Endometrium (tissue), 2 donors: ENCODE measurements around the gene PDXP.
A peak's percentile ranks its signal among the peaks of the same experiment; 100 is the strongest.

Source experiments
- FAIRE-seq: peaks from 2 replicates; lab custom pipeline; 2012; peaks lifted over from hg19 to GRCh38; lab: Jason Lieb, UNC
- donor health status: control.
- donor health status: control.

Gene PDXP

GRCh38 chr22:37629928-37630327, 28.6 kb upstream of the PDXP start:
- FAIRE-seq = no peak

DNA sequence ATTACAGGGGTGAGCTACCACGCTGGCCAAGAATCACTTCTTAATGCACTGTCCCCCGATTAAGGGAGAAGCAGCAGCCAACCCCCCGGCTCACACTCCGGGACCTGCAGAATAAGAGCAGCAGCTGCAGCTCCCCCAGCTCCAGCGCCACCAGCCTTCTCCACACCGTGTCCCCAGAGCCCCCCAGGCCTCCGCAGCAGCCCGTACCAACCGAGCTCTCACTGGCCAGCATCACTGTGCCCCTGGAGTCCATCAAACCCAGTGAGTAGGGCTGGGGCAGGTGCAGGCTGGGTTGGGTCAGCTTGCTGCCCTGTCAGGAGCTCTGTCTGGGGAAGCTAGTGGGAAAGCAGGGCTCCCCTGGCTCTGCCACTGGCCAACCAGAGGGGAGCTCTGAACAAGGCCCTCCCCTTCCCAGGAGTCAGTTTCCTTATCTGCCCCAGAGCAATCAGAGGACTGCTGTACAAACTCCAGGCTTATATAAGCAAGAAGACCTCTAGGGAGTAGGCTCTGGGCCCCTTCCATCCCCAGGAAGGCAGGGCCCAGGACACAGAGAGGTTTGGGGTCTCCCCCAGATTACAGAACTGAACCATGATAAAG, 27.6 kb upstream of the PDXP start:
- no peak for FAIRE-seq

GRCh38 chr22:37631448-37632173, 26.9 kb upstream of the PDXP start:
- no peak for FAIRE-seq

DNA sequence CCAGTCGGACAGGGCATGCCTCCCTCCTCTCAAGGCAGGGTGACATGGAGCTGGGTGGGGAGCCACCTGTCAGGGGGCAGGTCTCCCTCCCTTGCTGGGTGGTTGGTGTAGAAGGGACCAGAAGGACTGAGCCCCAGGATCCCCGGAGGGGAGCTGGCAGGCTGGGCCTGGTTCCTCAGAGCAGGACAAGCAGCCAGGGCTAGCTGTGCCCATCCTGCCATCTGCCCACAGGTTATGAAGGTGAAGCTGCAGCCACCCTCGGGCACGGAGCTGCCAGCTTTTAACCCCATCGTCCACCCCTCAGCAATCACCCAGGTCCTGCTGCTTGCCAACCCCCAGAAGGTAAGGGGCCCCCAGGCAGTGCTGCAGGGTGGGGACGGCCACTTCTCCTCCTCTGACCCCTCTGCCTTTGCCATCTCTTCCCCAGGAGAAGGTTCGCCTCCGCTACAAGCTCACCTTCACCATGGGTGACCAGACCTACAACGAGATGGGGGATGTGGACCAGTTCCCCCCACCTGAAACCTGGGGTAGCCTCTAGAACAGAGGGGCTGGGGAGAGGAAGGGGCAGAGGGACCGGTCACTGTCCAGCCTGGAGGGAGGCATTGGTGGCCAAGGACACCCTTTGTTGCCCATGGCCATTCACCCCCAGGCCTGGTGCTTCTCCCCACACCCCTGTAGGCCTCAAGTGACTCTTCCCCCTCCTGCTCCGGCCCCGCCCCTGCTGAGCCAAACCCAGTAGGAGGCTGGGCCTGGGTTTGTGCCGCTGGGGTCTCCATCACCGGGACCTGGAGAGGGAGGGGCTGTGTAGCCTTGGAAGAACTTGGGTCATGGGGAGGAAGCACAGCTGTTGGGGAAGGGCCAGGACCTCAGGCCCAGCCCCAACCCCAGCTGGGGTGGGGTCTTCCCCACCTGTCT, 26.1 kb upstream of the PDXP start:
- FAIRE-seq = no peak

DNA sequence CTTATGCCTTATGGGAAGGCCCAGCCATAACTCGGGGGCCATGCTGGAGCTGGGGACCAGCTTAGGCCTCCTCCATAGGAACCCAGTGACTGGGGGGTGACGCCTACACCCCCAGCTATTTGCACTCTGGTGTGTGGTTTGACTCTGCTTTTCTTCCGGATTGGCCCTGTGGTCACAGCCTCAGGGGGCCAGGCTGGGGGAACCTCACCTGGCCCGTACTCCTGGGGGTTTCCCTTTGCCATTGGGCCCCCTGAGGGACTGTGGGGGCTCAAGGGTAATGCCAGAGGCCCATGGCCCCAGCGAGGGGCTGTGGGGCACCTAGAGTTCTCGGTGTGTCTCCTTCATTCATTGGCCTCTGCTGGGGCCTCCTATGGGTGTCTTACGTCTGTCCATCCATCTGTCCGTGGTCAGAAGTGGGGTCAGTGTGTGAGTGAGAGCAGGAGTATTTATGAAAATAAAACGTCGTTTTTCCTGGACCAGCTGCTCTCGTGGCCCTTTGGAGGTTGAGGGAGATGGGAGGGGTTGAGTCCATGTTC, 25.4 kb upstream of the PDXP start:
- no peak for FAIRE-seq

DNA sequence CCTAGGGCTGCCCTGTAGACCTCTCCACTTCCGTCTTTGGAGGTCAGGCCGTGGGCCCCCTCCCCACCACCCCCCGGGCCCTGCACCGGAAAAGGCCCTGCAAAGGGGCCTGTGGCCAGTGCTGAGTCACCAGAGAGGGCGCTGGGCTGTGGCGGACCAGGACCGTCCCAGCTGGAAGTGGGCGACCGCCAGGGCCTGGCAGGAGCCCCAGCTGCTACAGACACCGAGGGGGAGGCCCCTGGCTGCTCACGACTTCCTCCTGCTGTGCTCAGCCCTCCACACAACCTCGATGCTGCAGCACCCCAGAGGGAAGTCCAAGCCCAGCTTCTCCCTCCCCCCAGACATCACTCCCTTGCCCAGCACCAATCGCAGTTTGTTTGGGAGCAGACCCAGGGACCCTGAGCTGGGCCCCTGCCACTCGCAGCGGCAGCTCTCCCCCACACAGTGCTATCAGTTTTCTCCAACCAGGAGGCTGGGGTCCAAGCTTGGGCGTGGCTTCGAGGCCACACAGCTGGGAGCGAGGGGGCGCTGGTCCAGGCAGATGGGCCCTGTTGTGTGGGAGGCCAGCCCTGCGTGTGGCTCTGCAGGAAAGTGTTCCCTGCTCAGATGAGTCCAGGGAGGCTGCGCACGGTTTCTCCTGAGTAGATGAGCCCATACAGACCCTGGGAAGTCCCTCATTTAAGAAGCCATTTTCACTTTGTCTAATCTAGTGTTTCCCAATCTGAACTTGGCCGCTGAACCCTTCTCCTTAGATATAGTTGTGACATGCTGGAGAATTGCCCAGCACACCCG, 24.7 kb upstream of the PDXP start:
- peak; percentile 99 for FAIRE-seq

DNA sequence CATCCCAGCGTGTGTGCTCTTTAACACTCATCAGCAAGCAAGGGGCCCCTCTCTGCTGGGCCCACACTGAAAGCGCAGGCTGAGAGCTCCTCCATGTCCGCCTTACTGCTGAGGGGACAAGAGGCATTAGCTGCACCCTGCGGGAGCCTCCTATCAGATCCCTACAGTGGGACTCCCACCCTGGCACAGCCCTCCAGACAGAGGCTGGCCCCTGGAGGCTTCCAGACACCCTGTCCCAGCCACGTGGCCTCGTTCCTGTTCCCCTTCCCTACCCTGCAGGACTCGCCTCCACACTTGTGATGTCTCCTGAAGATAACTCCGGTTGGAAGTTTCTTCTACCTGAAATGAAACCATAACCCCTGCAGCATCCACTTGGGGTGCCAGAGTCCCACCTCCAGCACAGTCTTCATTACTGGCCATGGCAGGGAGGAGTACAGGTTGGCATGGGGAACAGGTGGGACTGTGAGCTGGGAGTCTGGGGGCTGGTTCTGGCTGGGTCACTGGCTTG, 24.1 kb upstream of the PDXP start:
- FAIRE-seq = no peak

DNA sequence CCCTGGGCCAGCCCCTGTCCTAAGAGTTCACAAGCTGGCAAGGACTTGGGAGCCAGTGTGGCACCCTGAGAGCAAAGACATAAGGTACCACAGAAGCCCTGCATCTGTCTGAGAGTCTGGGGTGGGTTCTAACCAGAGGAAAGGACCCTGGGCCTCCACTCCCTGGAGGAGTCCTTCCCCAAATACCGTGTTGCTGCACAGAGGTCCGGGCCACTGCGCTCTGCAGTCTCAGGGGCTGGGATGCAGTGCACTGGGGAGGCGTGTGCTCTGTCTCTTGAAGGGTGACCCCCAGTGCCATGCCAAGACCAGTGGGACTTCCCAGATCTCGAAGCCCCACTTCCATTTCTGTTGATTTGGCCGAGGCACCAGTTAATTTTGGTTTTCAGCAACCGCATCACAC, 23.4 kb upstream of the PDXP start:
- FAIRE-seq = no peak

- no peak for FAIRE-seq
These were observed 22.2 kb upstream of the PDXP start for GRCh38 chr22:37636186-37636948.

- no peak for FAIRE-seq
These were observed 21.6 kb upstream of the PDXP start for GRCh38 chr22:37636949-37637273.

DNA sequence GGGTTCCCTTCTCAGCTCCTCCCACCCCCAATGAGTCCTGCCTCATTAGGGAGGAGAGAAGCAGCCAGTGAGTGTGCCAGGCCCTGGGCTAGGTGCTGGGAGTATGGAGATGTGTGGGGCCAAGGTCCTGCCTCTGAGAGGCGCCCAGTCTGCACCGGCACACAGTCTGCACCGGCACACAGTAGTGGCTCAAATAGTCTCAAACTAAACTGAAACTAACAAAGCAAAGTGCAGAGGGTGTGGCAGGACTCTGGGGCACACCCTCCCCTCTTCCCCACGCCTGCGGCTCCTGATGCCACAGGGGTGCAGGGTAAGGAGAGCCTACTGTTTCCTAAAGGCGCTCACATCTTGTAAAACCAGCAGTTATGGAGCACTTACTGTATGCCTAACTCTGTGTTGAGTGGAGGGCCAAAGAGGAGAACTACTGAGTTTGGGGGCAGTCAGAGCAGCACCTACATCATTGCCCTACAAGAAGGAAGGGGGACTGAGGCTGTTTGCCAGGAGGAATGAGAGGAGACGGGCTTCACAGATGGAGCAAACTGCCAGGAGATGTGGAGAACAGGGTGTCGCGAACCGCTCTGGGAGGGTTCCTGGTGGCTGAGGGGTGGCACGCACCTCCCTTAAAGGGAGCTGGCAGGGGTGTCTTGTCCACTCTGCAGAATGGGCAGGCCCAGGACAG, 20.0 kb upstream of the PDXP start:
- FAIRE-seq = no peak

DNA sequence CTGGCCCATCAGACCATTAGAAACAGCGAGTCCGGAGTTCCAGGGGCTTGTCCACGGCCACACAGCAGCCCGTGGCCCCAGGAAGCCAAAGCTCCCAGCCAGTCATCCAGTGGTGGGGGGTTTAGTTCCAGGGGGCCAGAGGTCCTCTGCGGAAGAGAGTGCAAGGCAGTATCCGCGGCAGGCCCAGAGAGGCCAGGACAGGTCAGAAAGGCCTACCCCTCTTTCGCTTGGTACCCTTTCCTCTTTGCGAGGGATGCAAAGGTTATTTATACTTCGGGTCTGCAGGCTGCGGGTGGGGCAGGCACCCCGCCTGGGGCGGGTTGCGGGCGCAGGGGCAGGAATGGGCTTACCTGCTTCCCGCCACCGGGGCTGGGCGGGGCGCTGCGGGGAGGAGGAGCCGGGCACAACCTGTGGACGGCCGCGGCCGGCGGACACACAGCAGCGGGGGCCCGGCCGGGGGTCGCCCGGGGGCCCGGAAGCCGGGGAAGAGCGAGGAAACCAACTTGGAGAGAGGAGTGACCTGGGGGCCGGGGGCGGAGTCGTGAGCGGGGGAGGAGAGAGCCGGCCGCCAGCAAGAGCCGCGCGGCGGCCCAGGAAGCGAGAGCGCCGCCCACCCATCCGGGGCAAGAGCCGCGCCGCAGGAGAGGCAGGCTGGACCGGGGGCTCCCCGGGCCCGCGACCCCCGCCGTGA, 19.3 kb upstream of the PDXP start, which contains the start of gene SH3BP1:
SH3BP1 (plus strand) TSS at position 600 of the 691 bp plus-strand sequence. CDS start 119 bp downstream, outside the sequence.
- FAIRE-seq = no peak

- no peak for FAIRE-seq
These were observed 18.5 kb upstream of the PDXP start for GRCh38 chr22:37639771-37640590.

DNA sequence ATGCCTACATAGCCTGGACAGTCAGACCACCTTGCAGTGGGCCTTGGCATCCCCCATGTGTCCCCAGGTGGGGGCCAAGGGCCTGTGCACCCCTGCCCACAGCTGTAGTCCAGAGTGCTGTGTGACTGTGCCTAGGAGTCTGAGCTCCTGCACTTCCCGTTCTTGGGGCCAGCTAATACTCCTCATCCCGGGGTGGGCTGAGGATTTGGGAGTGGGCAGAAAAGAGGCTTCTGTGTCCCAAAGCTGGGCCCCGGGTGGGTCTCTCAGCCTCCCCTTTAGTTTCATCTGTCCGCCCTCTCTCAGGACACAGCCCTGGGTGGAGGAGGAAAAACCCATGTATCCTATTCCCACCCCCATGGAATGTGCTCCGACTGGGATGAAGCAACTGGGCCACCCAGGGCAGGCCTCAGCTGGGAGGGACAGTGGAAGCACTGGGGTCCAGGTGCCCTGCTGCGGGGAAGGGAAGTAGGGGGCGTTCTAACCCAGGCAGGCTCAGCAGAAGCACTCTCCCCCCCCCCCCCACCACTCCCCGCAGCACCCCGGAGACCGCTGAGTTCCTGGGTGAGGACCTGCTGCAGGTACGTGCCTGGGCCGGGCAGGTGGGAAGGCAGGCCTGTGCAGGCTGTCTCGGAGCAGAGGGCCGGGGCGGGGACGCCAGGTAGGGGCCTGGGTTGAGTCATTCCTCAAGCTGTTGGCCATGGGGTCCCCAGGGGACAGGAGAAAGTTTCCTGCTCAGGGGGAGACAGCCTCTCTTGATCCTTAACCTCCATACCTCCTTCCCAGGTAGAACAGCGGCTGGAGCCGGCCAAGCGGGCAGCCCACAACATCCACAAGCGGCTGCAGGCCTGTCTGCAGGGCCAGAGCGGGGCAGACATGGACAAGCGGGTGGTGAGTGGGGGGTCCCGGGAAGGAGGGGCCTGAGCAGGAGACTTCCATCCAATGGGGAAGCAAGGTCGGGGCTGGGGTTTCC, 17.6 kb upstream of the PDXP start:
- FAIRE-seq = no peak

GRCh38 chr22:37641561-37641949, 17.0 kb upstream of the PDXP start:
- no peak for FAIRE-seq

DNA sequence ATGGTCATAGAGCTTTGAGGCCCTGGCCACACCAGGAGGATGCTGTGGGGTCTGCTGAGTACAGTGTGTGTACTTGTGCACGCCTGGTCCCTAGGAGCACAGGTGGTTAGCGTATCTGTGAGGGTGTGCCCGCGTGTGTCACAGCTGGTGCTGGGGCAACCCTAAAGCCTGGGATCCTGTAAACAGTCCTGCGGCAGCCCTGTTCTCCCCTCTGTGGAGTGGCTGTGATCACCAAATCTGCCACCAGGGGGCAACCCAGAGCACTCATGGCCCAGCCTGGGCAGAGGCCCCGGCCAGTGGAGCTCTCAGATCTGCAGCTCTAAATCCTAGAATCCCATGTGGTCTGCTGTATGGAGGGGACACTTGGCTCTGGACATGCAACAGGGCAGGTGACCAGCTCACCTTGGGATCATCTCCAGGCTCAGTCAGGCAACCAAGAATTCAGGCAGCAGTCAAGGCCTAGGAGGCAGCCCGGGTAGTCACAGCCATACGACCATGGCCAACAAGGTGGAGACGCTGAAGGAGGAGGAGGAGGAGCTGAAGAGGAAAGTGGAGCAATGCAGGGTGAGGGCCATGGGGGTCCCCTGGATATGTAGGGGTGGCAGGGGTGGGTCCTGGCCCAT, 15.2 kb upstream of the PDXP start:
- no peak for FAIRE-seq

DNA sequence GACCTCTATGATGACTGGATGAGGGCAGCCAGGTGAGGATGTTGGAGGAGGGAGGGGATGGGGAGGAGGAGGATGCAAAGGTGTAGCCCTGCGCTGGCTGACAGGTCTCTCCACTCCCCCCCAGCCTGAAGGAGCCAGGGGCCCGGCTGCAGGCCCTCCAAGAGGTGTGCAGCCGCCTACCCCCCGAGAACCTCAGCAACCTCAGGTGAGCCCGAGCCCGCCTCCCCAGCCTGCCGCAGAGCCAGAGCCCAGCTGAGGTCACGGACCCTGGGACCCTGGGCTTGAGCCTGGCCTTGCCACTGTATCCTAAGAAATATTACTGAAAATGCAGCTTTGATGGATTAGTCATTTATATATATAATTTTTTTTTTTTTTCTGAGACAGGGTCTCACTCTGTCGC, 11.2 kb upstream of the PDXP start:
- FAIRE-seq = no peak
